GM12878 (cell line): ENCODE data around the gene DPAGT1. TPM values are rescaled to one million over a fixed set of nuclear protein-coding genes. Genes with fewer than 3 reads are reported as not detected.

Experiments
- ATAC-seq: fragments of 200-7000 bp; cut with Tn5 transposase; 3 replicates; pipeline ENCODE4 v1.9.1; 2020; ENCODE audit warnings: mild to moderate bottlenecking, moderate library complexity
- BruUV-seq: library from RNA; stranded (reverse); fragments of 400-500 nt; replicated peaks from 2 replicates; lab custom pipeline; 2021; lab: Mats Ljungman, UMichigan
- CTCF ChIA-PET: fragments of 300-600 bp; sonication (Branson Sonifier 250); formaldehyde crosslinking; extraction: SDS; loops from one replicate; lab custom pipeline; 2021; ENCODE audit warnings: inconsistent platforms; lab: Yijun Ruan, JAX
- POLR2A ChIA-PET: fragments of 350-600 bp; formaldehyde crosslinking; extraction: SDS; loops from one replicate; lab custom pipeline; 2021; ENCODE audit warnings: inconsistent platforms; lab: Charles Lee
- RAD21 ChIA-PET: fragments of 300-600 bp; sonication (Branson Sonifier 250); formaldehyde crosslinking; loops from one replicate; lab custom pipeline; 2023; ENCODE audit warnings: antibody characterized with exemption; ENCODE audit not compliant: unreplicated experiment; lab: Charles Lee
- SMC1A ChIA-PET: fragments of 300-600 bp; sonication (Branson Sonifier 250); formaldehyde crosslinking; loops from one replicate; lab custom pipeline; 2023; ENCODE audit not compliant: unreplicated experiment, uncharacterized antibody; lab: Charles Lee
- DNase-seq: peaks from one replicate; pipeline ENCODE4 v3.0.0-alpha.2; 2011; ENCODE audit warnings: low read depth, low spot score
- FAIRE-seq: peaks from 3 replicates; lab custom pipeline; 2011; peaks lifted over from hg19 to GRCh38; lab: Jason Lieb, UNC
- H2AFZ ChIP-seq: 2 replicates; pipeline ENCODE4 v1.6.0; 2011; ENCODE audit warnings: low read depth, low read length, control low read depth; ENCODE audit not compliant: control insufficient read depth
- H3K27ac ChIP-seq: 2 replicates; pipeline ENCODE4 v1.5.1; 2011; ENCODE audit warnings: control low read depth; ENCODE audit not compliant: control insufficient read depth, insufficient read depth
- H3K27me3 ChIP-seq, 2 experiments: replicated peaks in 1 of 2; 2 replicates each; pipeline versions ENCODE4 v1.6.0 to v1.6.1; 2011; ENCODE audit warnings: low read length in 1 of 2; ENCODE audit not compliant: control insufficient read depth in 2 of 2, insufficient read depth in 2 of 2
- H3K36me3 ChIP-seq, 2 experiments: 2 replicates each; pipeline ENCODE4 v1.5.1; 2011; ENCODE audit warnings: low read length in 1 of 2; ENCODE audit not compliant: control insufficient read depth in 2 of 2, insufficient read depth in 2 of 2
- H3K4me1 ChIP-seq: 2 replicates; pipeline ENCODE4 v1.6.1; 2011; ENCODE audit warnings: mild to moderate bottlenecking, low read length, moderate library complexity, mixed read lengths; ENCODE audit not compliant: control insufficient read depth, insufficient read depth
- H3K4me2 ChIP-seq: 2 replicates; pipeline ENCODE4 v1.6.0; 2011; ENCODE audit warnings: control low read depth; ENCODE audit not compliant: control insufficient read depth, insufficient read depth
- H3K4me3 ChIP-seq: fragments of 200-600 bp; sonication (generic); 2 replicates; pipeline ENCODE4 v1.5.1; 2016
- H3K79me2 ChIP-seq: 2 replicates; pipeline ENCODE4 v1.6.0; 2011; ENCODE audit warnings: low read length; ENCODE audit not compliant: control insufficient read depth, insufficient read depth
- H3K9ac ChIP-seq: 2 replicates; pipeline ENCODE4 v1.8.0; 2011; ENCODE audit warnings: low read length, control low read depth, mixed read lengths; ENCODE audit not compliant: control insufficient read depth, insufficient read depth
- H3K9me3 ChIP-seq: replicated peaks from 3 replicates; pipeline ENCODE4 v1.5.1; 2011; ENCODE audit warnings: mild to moderate bottlenecking, low read length; ENCODE audit not compliant: control insufficient read depth, insufficient read depth
- H4K20me1 ChIP-seq: 2 replicates; pipeline ENCODE4 v1.6.0; 2011; ENCODE audit not compliant: control insufficient read depth, insufficient read depth
- RUNX3 ChIP-seq: IDR thresholded peaks from 2 replicates; pipeline ENCODE4 v1.6.1; 2012; ENCODE audit warnings: low read length, inconsistent platforms
- WGBS: methylation state at CpG from one replicate; pipeline ENCODE4 v1.1.6; 2016; ENCODE audit warnings: low lambda C conversion rate; ENCODE audit not compliant: insufficient replicate concordance, insufficient coverage; ENCODE audit errors: missing lambda C conversion rate; 5-methylcytosine and 5-hydroxymethylcytosine counted together
- in situ Hi-C: fragments of 300-500 bp; cut with MboI; formaldehyde crosslinking; loops from 9 replicates; pipeline ENCODE4 v1.14.3; 2018; ENCODE audit warnings: mixed read lengths
- intact Hi-C: fragments of 100-400 bp; cut with micrococcal nuclease; formaldehyde crosslinking; loops from one replicate; pipeline ENCODE4 v1.14.2; 2022; ENCODE audit not compliant: unreplicated experiment
- polyA plus RNA-seq, 11 experiments: library from polyadenylated mRNA; depleted of rRNA in 4 of 11; unstranded in 6 of 11; stranded (reverse) in 5 of 11; fragments of >200 nt; fragmentation: Nextera tagmentation in 4 of 11; fragmentation: Illumina TruSeq in 1 of 11; extraction: Ambion mirVana in 4 of 11; extraction: Trizol in 1 of 11; gene quantifications; 1 replicate in 1 of 11; 2 replicates in 10 of 11; pipeline versions ENCODE4 v1.2.1 to v1.2.3, GENCODE V29; 2011 to 2016; ENCODE audit warnings: inconsistent platforms in 2 of 11, missing spikeins in 2 of 11, low read depth in 1 of 11
- total RNA-seq, 4 experiments: library from RNA; depleted of rRNA in 3 of 4; stranded (reverse); fragments of >200 nt in 3 of 4; fragmentation: Illumina TruSeq in 1 of 4; extraction: Trizol in 1 of 4; gene quantifications; 2 replicates each; pipeline versions ENCODE4 v1.2.1 to v1.2.3, GENCODE V29; 2013 to 2021
- TF ChIP-seq, protein P1 (sequence below): fragments of 450-650 bp; conservative IDR thresholded peaks from 2 replicates; pipeline ENCODE4 v1.6.1; 2017; ENCODE audit warnings: mild to moderate bottlenecking, moderate library complexity

DPAGT1 gene
- total and polyA plus RNA-seq, 10 of the 15 experiments (the other 5 are each of a cell fraction or from before 2014, with no cell fraction given) = 20.5 to 95.6 (median 54.3) TPM

DNA sequence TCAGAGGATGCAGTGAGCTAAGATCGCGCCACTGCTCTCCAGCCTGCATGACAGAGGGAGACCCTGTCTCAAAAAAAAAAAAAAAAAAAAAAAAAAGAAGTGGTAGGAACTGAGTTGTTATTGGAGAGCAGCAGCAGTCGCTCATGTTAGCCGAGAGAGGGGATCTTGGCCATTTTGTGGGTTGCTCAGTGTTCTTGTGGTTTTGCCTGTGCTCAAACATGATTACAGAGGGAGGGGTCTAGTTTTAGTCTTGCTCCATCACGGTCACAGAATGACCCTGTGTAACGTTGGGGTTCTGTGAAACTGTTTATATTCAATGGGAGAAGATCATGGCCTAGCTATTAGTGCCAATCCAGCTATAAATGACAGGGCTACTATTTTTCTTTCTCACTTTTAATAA is 1.9 kb downstream of the DPAGT1 start:
- DNase-seq (no peak), ATAC-seq (no peak), FAIRE-seq (no peak)
- SMC1A ChIA-PET = interaction anchor here (0.7 to 1.1 kb wide), 3 partner anchors 15 to 80 kb away, joined by 3 to 4 read pairs (median 3); partner anchors contain the start of gene HMBS
- in situ Hi-C loops (no loop called here), intact Hi-C loops (loop anchor here (5.0 kb wide), 2 partner anchors 82 to 172 kb away; partner anchors contain the start of genes BCL9L, RPS25 and TRAPPC4)
- RAD21 ChIA-PET = interaction anchor here (0.8 kb wide), 1 partner anchor 9 kb away, joined by 3 read pairs; no protein-coding TSS in a partner anchor
- Histone ChIP-seq H3K27ac (no peak overlapping the region), H3K9ac (no peak overlapping the region), H3K36me3 (peaks cover 6 to 7% of the 10 kb centered on the region in 2 experiments; a peak in 3 of 4 replicates)
- POLR2A ChIA-PET = interaction anchor here (1.0 to 6.8 kb wide), 4 partner anchors 12 to 81 kb away, joined by 3 to 69 read pairs (median 4); partner anchors contain the start of genes HMBS and TRAPPC4
- TF ChIP-seq RUNX3 = peak; percentile 39
- TF ChIP-seq, protein P1, sequence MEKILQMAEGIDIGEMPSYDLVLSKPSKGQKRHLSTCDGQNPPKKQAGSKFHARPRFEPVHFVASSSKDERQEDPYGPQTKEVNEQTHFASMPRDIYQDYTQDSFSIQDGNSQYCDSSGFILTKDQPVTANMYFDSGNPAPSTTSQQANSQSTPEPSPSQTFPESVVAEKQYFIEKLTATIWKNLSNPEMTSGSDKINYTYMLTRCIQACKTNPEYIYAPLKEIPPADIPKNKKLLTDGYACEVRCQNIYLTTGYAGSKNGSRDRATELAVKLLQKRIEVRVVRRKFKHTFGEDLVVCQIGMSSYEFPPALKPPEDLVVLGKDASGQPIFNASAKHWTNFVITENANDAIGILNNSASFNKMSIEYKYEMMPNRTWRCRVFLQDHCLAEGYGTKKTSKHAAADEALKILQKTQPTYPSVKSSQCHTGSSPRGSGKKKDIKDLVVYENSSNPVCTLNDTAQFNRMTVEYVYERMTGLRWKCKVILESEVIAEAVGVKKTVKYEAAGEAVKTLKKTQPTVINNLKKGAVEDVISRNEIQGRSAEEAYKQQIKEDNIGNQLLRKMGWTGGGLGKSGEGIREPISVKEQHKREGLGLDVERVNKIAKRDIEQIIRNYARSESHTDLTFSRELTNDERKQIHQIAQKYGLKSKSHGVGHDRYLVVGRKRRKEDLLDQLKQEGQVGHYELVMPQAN = no peak
- TF ChIP-seq, all 136 proteins: peak for 1
- Histone ChIP-seq H3K27me3 (no peaks in the 10 kb centered on the region), H3K9me3 (no peaks in the 10 kb centered on the region), H2AFZ (no peak overlapping the region), H4K20me1 (no peaks in the 10 kb centered on the region), H3K4me1 (peaks cover 20% of the 10 kb centered on the region), H3K4me2 (peak overlapping the region; percentile 90), H3K79me2 (peaks cover 29% of the 10 kb centered on the region), H3K4me3 (peak overlapping the region; percentile 97; the same call in 1 of the 2 replicates)
- BruUV-seq = no TSS peak
- CTCF ChIA-PET = interaction anchor here (0.7 to 1.7 kb wide), 10 partner anchors 9 to 226 kb away, joined by 3 to 13 read pairs (median 4); partner anchors contain the start of genes HINFP and VPS11
- WGBS = 33% methylated on average over 2 of the region's 6 CpGs
